Loucy (cell line): ENCODE measurements around the gene ESF1.

Source experiments
- CTCF ChIP-seq: fragments of 200-600 bp; sonication (generic); conservative IDR thresholded peaks from 2 replicates; pipeline ENCODE4 v1.5.1; 2014; ENCODE audit warnings: mild to moderate bottlenecking, antibody characterized with exemption, low read length
- EZH2phosphoT487 ChIP-seq: fragments of 200-600 bp; IDR thresholded peaks from 2 replicates; pipeline ENCODE4 v1.6.1; 2018; ENCODE audit warnings: antibody characterized with exemption, mild to moderate bottlenecking, moderate library complexity, borderline replicate concordance

DNA sequence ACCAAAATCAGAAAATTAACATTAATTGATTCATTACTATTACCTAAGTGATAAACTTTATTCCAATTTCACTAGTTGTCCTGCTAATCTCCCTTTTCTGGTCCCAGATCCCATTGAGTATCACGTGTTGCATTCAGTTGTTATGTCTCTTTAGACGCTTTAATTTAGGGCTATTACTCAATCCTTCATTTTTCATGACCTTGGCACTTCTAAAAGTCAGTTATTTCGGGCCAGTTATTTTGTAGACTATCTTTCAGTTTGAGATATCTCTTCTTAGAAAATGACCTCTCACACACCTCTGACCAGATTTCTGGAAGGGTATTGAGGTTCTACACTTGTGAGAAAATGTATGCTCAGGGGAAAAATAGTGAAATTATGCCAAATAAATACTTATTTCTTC is 112.0 kb downstream of the ESF1 start:
- TF ChIP-seq CTCF, result no peak
- TF ChIP-seq EZH2phosphoT487, result no peak
